GM06990 (cell line): ENCODE data around the gene CSF1.

ENCODE experiments used
- DNase-seq: peaks from one replicate; pipeline ENCODE4 v3.0.0-alpha.2; 2011; ENCODE audit not compliant: insufficient read length; ENCODE audit errors: extremely low read depth
- H3K27me3 ChIP-seq: replicated peaks from 2 replicates; pipeline ENCODE4 v1.6.0; 2011; ENCODE audit warnings: low read length; ENCODE audit not compliant: control insufficient read depth, insufficient read depth
- H3K36me3 ChIP-seq: 2 replicates; pipeline ENCODE4 v1.5.1; 2011; ENCODE audit warnings: low read length; ENCODE audit not compliant: control insufficient read depth, insufficient read depth
- H3K4me3 ChIP-seq: replicated peaks from 2 replicates; pipeline ENCODE4 v1.5.1; 2011; ENCODE audit warnings: low read depth, mild to moderate bottlenecking, control low read depth, low read length
- TF ChIP-seq, protein P1 (sequence below): IDR thresholded peaks from 2 replicates; pipeline ENCODE4 v1.5.1; 2011; ENCODE audit warnings: low read length, control low read depth, mild to moderate bottlenecking, inconsistent platforms; ENCODE audit not compliant: insufficient read depth, poor library complexity, severe bottlenecking

CSF1 gene

DNA sequence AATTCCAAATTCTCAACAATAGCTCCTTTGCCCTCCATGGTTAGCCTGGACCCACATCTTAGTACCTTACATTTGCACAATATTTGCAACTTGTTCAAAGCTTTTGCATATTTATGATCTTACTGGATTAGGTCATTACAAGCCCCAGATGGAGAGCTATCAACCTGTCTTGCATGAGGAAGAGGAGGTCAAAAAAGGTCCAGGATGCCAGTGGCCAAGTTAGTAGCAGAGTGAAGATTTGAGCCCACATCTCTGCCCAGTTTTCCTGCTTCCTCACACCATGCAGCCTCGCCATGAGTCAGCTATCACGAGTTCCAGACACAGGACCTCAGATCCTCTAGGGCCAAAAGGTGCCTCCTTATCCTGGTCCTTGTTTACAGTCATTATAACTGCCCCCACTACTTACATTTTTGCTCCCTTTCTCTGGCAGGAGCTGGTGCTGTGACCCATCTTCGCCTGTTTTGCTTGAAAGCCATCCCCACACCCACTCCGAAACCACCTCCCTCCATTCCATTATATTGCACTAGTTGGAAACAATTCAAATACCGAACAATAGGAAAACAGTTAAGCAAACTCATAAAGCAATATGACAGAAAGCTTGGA, 68.9 kb downstream of the CSF1 start:
- DNase-seq: no peak
- TF ChIP-seq, protein P1, sequence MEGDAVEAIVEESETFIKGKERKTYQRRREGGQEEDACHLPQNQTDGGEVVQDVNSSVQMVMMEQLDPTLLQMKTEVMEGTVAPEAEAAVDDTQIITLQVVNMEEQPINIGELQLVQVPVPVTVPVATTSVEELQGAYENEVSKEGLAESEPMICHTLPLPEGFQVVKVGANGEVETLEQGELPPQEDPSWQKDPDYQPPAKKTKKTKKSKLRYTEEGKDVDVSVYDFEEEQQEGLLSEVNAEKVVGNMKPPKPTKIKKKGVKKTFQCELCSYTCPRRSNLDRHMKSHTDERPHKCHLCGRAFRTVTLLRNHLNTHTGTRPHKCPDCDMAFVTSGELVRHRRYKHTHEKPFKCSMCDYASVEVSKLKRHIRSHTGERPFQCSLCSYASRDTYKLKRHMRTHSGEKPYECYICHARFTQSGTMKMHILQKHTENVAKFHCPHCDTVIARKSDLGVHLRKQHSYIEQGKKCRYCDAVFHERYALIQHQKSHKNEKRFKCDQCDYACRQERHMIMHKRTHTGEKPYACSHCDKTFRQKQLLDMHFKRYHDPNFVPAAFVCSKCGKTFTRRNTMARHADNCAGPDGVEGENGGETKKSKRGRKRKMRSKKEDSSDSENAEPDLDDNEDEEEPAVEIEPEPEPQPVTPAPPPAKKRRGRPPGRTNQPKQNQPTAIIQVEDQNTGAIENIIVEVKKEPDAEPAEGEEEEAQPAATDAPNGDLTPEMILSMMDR: no peak
- Histone ChIP-seq H3K4me3 (no peak overlapping the region), H3K27me3 (no peaks in the 10 kb centered on the region), H3K36me3 (no peaks in the 10 kb centered on the region)
